GM13977 (cell line): Measurements from ENCODE around the gene ANK2.

Experiments used
- DNase-seq: peaks from one replicate; pipeline ENCODE4 v3.0.0; 2012; ENCODE audit warnings: low spot score
- in situ Hi-C: fragments of 300-500 bp; cut with MboI; formaldehyde crosslinking; loops from one replicate; pipeline ENCODE4 v1.12.0; 2022; ENCODE audit warnings: low sequenced_read_pairs, low pct_unique_long_range_greater_than_20kb, mixed read lengths, inconsistent platforms; ENCODE audit not compliant: unreplicated experiment
- TF ChIP-seq, protein P1 (sequence below): IDR thresholded peaks from 2 replicates; pipeline ENCODE4 v1.5.1; 2012; ENCODE audit warnings: mild to moderate bottlenecking, control low read depth; ENCODE audit not compliant: insufficient read depth; ENCODE audit errors: extremely low read depth, missing control alignments

ANK2 gene

DNA sequence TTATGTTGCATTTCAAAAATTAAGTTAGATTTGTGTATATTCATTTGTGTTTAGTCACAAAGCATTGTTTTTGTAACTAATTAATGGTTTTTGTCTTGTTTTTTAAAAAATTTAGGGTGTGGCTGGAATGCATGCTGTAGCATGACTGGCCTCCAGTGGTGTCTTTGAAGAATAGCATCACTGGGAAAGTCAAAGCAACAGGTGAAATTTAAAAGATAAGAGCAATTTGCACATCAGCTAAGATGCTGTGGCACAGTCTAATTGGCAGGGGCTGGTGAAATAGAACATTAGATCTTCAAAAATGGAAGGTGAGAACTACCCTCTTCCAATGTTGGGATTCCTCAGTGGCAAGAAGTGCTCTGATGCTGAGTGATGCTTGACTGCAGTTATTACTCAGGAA is 45.3 kb downstream of the ANK2 start:
- in situ Hi-C loops = no loop called here
- peak; percentile 19 for DNase-seq
- TF ChIP-seq, protein P1, sequence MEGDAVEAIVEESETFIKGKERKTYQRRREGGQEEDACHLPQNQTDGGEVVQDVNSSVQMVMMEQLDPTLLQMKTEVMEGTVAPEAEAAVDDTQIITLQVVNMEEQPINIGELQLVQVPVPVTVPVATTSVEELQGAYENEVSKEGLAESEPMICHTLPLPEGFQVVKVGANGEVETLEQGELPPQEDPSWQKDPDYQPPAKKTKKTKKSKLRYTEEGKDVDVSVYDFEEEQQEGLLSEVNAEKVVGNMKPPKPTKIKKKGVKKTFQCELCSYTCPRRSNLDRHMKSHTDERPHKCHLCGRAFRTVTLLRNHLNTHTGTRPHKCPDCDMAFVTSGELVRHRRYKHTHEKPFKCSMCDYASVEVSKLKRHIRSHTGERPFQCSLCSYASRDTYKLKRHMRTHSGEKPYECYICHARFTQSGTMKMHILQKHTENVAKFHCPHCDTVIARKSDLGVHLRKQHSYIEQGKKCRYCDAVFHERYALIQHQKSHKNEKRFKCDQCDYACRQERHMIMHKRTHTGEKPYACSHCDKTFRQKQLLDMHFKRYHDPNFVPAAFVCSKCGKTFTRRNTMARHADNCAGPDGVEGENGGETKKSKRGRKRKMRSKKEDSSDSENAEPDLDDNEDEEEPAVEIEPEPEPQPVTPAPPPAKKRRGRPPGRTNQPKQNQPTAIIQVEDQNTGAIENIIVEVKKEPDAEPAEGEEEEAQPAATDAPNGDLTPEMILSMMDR = peak; percentile 66

GRCh38 chr4:113101669-113102068 is 52.2 kb downstream of the ANK2 start:
- in situ Hi-C loops = no loop called here
- no peak for DNase-seq
- TF ChIP-seq, protein P1 = no peak

- TF ChIP-seq, protein P1 = no peak
- in situ Hi-C loops = no loop called here
- no peak for DNase-seq
Measured at GRCh38 chr4:113103556-113103955, 54.1 kb downstream of the ANK2 start.

DNA sequence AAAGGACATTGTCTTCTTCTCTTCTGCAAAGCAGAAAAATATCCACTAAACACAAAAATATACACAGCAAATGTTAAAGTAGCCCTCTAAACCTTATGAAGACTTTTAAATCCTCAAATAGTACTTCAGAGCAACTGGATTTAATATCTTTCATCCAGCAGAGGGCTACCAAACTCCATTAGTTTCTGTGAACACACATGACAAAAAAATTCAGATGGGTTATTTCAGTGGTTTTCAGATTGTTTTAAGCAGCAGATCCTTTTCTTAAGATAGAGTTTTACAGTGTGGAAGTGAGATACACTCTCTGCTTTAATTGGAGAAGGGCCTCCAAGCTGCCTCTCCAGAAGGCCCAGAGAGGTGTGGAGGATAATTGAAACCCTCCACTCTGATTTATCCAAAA is 56.7 kb downstream of the ANK2 start:
- in situ Hi-C loops = no loop called here
- peak; percentile 5 for DNase-seq
- TF ChIP-seq, protein P1 = peak; percentile 29

- in situ Hi-C loops = no loop called here
- DNase-seq = no peak
- TF ChIP-seq, protein P1 = no peak
Measured at GRCh38 chr4:113109106-113109718, 59.8 kb downstream of the ANK2 start.

DNA sequence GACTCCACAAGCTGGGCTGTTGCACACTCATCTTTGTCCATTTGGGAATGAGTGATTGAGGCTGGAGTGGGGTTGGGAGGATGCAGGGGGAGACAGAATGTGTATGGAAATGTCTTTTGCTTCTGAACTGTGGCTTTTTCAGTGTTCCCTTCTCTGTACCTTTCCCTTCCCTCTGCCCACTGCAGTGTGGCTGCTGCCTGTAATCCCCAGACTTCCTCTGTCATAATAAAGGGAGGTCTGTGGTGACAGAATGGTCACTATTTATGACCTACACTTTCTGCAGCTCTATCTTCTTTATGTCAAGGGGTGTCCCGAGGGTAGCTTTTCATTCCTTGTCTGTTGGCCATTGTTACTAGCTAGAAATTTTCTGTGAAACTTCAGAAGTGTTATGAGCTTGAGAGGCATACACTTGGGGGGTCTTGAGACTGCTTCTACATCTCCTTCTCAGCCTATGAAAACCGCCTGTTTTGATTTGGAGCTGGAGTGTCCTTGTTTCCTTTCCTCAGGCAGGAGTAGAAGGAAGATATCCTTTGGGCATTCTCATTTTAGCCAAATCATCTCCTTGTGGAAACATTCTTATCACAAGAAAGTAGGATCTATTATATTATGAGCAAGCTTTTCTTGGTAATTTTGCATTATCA is 63.0 kb downstream of the ANK2 start:
- in situ Hi-C loops = no loop called here
- TF ChIP-seq, protein P1 = no peak
- no peak for DNase-seq

- in situ Hi-C loops = no loop called here
- TF ChIP-seq, protein P1 = no peak
- DNase-seq = no peak
Measured at GRCh38 chr4:113113151-113113550, 63.7 kb downstream of the ANK2 start.
